Naive thymus-derived CD8-positive, alpha-beta T cell (primary cell): Measurements from ENCODE around the gene ROPN1L. TPM values are rescaled to one million over a fixed set of nuclear protein-coding genes. Genes with fewer than 3 reads are reported as not detected.

Source experiments
- ATAC-seq, 2 donors: fragments of 150-1000 bp; cut with Tn5 transposase in 1 of 2; sonication (Bioruptor Pico), chemical (Tn5 transposase) in 1 of 2; 1 replicate in 1 of 2; 2 replicates in 1 of 2; pipeline ENCODE4 v1.10.0; 2021; ENCODE audit warnings: mild to moderate bottlenecking in 2 of 2, moderate library complexity in 2 of 2
- POLR2A ChIA-PET: fragments of 350-600 bp; sonication (Branson Sonifier 250); formaldehyde crosslinking; loops from one replicate; lab custom pipeline; 2021; ENCODE audit warnings: antibody characterized with exemption; lab: Charles Lee
- DNase-seq, 10 donors: peaks; one replicate each; pipeline versions ENCODE4 v3.0.0 to v3.0.0-alpha.2; 2020 to 2022
- H3K27ac Mint-ChIP-seq, 10 donors: one replicate each; pipeline ENCODE4 v1.8.0; 2020 to 2022; ENCODE audit warnings: mild to moderate bottlenecking in 10 of 10, mixed read lengths in 10 of 10, moderate library complexity in 4 of 10, inconsistent platforms in 1 of 10
- H3K27me3 Mint-ChIP-seq, 5 donors: one replicate each; pipeline ENCODE4 v1.8.0; 2021 to 2022; ENCODE audit warnings: mixed read lengths in 5 of 5
- H3K36me3 Mint-ChIP-seq, 3 donors: one replicate each; pipeline ENCODE4 v1.8.0; 2020 to 2022; ENCODE audit warnings: mixed read lengths in 3 of 3, mild to moderate bottlenecking in 2 of 3, inconsistent platforms in 1 of 3
- H3K4me1 Mint-ChIP-seq, 4 donors: one replicate each; pipeline ENCODE4 v1.8.0; 2021 to 2022; ENCODE audit warnings: mixed read lengths in 4 of 4
- H3K4me3 Mint-ChIP-seq, 10 donors: one replicate each; pipeline ENCODE4 v1.8.0; 2020 to 2022; ENCODE audit warnings: mild to moderate bottlenecking in 10 of 10, mixed read lengths in 10 of 10, moderate library complexity in 6 of 10, inconsistent platforms in 1 of 10
- H3K9me3 Mint-ChIP-seq, 9 donors: one replicate each; pipeline ENCODE4 v1.8.0; 2020 to 2022; ENCODE audit warnings: mixed read lengths in 9 of 9, mild to moderate bottlenecking in 3 of 9, inconsistent platforms in 1 of 9, moderate library complexity in 1 of 9
- polyA plus RNA-seq, 3 donors: library from polyadenylated mRNA; unstranded; fragments of 300-500 nt; fragmentation: Illumina TruSeq; gene quantifications; one replicate each; pipeline ENCODE4 v1.2.3, GENCODE V29; 2021
- total RNA-seq, 8 experiments: library from RNA in 2 of 8; stranded (reverse) in 2 of 8; gene quantifications; one replicate each; pipeline ENCODE4 v1.2.3 and lab custom pipeline; 2021 to 2026

Gene ROPN1L
- total and polyA plus RNA-seq, 5 experiments from 2014 or later, result 0.57 to 1.7 (median 1.3) TPM; not detected in 1

DNA sequence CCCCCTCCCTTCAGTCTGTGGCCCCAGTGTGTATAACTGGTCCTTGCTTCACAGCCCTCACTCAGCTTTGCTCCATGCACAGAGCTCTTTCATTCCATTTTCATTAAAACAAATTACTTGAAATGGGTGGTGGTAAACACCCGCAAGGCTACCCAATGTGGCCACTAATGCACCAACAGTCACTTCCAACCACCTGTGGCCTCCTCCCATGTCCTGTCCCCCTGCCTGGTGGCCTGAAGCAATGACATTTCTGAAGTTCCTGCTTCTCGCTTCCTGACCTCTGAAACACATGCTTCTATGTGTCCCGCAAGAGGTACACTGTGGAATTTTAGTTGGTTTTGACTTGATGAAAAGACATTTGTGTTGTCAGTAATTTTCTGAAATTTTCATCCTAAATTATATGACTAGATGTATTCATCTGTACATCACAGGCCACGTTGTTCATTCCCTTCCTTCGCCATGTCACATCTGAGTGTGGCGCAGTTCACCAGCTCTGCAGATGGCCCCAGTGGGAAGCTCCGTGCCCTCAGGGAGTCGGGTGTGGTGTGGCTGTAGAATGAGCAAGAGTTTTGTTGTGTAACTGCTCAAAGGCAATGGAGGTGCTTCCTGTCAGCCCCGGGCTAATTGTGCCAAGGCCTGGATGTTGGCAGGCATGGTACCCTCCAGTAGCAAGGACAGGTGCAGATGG, 9.6 kb downstream of the ROPN1L start:
- POLR2A ChIA-PET, result no interaction called here
- no peaks in the 10 kb centered on the region for H3K27me3 Mint-ChIP-seq
- peaks cover 8 to 30% (median 23%) of the 10 kb centered on the region in 4 donors for H3K4me1 Mint-ChIP-seq
- H3K9me3 Mint-ChIP-seq, result no peaks in the 10 kb centered on the region
- no peak overlapping the region for H3K4me3 Mint-ChIP-seq
- no peaks in the 10 kb centered on the region for H3K36me3 Mint-ChIP-seq
- no peak for ATAC-seq
- peak overlapping the region in 4 of 10 donors; percentile 48 to 82 (median 56) for H3K27ac Mint-ChIP-seq
- DNase-seq, result peak in 1 of 10 donors; percentile 38

DNA sequence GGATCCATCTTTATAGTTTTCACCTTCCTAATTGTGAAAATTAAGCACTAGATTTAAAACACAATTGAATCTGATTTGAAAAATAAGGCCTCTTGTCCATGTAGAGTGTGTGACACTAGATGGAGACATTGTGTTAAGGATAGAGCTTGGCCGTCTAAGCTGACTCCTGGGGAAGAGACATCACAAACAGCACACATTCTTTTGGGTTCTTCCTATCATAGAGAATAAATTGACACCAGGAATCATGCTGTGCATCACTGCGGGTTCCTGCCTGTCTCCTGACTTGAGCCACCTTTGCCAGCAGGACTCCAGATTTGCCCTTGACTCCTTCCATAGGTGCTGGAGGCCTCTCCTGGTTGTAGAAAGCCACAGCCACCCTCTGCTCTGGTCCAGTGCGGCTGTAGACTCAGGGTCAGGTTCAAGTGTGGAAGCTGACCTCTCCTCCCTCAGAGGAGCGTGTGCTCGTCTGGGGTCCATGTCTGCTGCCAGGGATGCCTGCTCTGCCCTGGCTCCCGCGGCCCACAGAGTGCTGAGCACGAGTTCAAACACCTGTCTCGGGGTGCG, 11.2 kb downstream of the ROPN1L start:
- Mint-ChIP-seq H3K27me3 (no peaks in the 10 kb centered on the region), H3K27ac (peak overlapping the region in 1 of 10 donors; percentile 69), H3K36me3 (no peaks in the 10 kb centered on the region), H3K9me3 (no peaks in the 10 kb centered on the region), H3K4me1 (peaks cover 4 to 17% (median 12%) of the 10 kb centered on the region in 4 donors), H3K4me3 (no peak overlapping the region)
- DNase-seq (peak in 7 of 10 donors; percentile 9 to 57 (median 32)), ATAC-seq (peak; percentile 58 to 66)
- POLR2A ChIA-PET, result no interaction called here

DNA sequence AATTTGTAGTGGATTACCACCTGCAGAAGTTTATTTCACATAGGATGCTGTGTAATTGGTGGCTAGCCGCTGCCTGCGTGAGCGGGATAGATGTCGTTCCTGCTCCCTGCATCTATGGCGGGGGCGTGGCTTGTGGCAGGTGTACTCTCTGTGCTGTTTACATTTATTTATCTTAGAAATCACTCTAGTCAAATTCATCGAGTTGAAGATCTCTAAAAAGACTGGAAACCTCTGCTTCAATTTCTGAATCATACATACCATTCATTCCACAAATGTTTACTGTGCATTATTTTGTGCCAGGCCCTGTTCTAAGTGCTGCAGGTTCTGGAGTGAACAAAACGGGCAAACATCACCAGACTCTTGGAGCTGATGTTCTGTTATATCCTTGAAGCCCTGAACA, 11.9 kb downstream of the ROPN1L start:
- DNase-seq (no peak), ATAC-seq (no peak)
- POLR2A ChIA-PET, result no interaction called here
- H3K27me3 Mint-ChIP-seq, result no peaks in the 10 kb centered on the region
- H3K36me3 Mint-ChIP-seq, result no peaks in the 10 kb centered on the region
- peaks cover 2 to 21% (median 6%) of the 10 kb centered on the region in 4 donors for H3K4me1 Mint-ChIP-seq
- no peaks in the 10 kb centered on the region for H3K9me3 Mint-ChIP-seq
- H3K4me3 Mint-ChIP-seq, result no peak overlapping the region
- H3K27ac Mint-ChIP-seq, result peak overlapping the region in 1 of 10 donors; percentile 32

DNA sequence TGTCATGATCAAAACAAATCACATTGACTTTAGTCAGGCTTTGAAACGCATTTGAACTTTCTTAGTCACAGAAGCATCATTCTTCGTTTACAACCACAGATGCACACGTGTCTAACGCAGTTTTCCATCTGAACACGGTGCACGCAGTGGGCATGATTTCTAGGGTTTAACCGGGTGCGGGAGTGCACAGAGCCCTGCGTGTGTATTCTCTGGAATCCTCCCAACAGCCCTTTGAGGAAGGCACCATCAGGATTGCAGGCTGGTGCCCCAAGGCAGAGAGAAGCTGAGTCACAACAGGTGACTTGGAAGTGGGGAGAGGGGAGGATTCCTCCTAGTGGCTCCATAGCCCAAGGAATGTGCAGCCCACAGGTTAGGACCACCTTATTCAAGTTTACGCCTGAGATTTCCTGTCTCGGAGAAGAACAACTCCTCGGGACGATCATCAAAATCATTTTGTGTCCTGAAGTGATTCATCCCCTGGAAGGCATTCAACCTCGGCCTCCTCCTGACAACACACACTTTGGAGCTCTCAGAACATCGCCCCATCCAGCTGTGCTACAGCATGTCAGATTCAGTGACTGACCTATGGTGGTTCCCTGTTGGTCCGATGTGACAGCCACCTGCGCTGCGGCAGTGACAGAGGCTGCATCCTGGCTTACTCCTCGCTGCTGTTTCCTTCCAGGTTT, 13.1 kb downstream of the ROPN1L start:
- no peak for ATAC-seq
- Mint-ChIP-seq H3K36me3 (no peaks in the 10 kb centered on the region), H3K9me3 (no peaks in the 10 kb centered on the region), H3K4me3 (no peak overlapping the region), H3K27me3 (no peaks in the 10 kb centered on the region), H3K4me1 (peaks cover 2 to 21% (median 5%) of the 10 kb centered on the region in 4 donors), H3K27ac (no peak overlapping the region)
- DNase-seq, result peak in 1 of 10 donors; percentile 11
- POLR2A ChIA-PET, result interaction anchor here (0.9 to 1.2 kb wide), 2 partner anchors 101 to 173 kb away, joined by 3 read pairs; partner anchors contain the start of gene MARCHF6

DNA sequence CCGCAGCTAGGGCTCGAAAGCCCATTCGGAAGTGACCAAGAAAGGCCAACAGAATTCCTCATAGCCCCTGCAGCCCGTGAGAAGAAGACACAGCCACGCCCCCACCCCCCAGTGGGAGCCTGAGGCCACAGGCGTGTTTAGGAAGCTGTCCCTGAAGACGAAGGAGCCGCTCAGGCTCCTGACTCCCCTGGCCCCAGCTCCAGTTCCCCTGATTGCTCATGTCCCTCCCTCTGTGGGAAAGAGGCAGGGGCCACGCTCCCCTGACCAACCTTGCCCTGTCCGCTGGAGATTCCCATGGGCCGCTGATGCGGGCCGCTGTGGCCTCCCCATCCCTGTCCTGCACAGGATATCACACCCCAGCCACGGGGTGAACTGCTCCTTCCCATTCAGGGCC, 13.6 kb downstream of the ROPN1L start:
- peak in 1 of 10 donors; percentile 35 for DNase-seq
- POLR2A ChIA-PET, result interaction anchor here (0.9 to 1.2 kb wide), 2 partner anchors 102 to 172 kb away, joined by 3 read pairs; partner anchors contain the start of gene MARCHF6
- H3K36me3 Mint-ChIP-seq, result no peaks in the 10 kb centered on the region
- no peak for ATAC-seq
- peaks cover 2 to 21% (median 5%) of the 10 kb centered on the region in 4 donors for H3K4me1 Mint-ChIP-seq
- no peak overlapping the region for H3K4me3 Mint-ChIP-seq
- no peaks in the 10 kb centered on the region for H3K27me3 Mint-ChIP-seq
- H3K9me3 Mint-ChIP-seq, result no peaks in the 10 kb centered on the region
- peak overlapping the region in 1 of 10 donors; percentile 86 for H3K27ac Mint-ChIP-seq

DNA sequence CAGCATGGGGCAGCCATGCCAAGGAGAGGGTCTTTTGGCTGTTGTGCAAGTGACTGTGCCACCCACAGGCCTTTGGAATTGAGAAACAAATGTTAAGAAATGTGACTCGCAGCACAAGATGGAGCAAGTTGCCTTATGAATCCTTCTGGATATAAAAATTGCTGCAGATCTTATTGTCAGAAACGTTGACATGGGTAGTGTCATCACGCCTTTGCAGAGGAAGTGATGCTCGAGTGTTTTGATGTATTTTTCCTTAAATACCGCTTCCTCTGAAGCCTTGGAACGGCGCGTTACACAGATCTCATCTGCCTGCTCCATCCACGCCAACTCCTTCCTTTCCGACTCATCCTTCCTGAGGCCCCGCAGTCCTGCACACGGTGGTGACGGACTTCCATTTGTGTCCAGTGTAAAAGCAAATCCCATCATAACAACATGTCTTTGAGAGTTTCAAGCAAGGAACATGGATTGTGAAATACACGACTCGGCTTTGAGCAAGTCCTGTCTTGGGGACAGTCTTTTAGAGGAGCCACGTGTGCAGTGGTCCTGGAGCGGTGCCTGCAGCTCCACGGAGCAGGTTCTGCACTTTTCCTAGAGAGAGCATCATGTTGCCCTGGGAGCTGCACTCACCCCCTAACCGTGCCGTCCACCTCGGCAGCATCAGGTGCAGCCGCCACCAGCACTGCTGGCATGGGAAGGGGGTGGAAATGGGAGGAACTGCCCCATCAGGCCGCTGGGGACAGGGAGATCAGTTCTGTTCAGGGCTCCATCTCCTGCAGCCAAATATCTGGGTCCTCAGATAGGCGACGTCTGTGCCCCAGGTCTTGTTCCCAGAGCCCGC, 15.1 kb downstream of the ROPN1L start:
- H3K9me3 Mint-ChIP-seq, result no peaks in the 10 kb centered on the region
- no peak for ATAC-seq
- no peak for DNase-seq
- POLR2A ChIA-PET, result no interaction called here
- peaks cover 0 to 14% (median 2%) of the 10 kb centered on the region in 4 donors for H3K4me1 Mint-ChIP-seq
- no peaks in the 10 kb centered on the region for H3K27me3 Mint-ChIP-seq
- H3K4me3 Mint-ChIP-seq, result no peak overlapping the region
- peak overlapping the region in 1 of 10 donors; percentile 2 for H3K27ac Mint-ChIP-seq
- no peaks in the 10 kb centered on the region for H3K36me3 Mint-ChIP-seq

DNA sequence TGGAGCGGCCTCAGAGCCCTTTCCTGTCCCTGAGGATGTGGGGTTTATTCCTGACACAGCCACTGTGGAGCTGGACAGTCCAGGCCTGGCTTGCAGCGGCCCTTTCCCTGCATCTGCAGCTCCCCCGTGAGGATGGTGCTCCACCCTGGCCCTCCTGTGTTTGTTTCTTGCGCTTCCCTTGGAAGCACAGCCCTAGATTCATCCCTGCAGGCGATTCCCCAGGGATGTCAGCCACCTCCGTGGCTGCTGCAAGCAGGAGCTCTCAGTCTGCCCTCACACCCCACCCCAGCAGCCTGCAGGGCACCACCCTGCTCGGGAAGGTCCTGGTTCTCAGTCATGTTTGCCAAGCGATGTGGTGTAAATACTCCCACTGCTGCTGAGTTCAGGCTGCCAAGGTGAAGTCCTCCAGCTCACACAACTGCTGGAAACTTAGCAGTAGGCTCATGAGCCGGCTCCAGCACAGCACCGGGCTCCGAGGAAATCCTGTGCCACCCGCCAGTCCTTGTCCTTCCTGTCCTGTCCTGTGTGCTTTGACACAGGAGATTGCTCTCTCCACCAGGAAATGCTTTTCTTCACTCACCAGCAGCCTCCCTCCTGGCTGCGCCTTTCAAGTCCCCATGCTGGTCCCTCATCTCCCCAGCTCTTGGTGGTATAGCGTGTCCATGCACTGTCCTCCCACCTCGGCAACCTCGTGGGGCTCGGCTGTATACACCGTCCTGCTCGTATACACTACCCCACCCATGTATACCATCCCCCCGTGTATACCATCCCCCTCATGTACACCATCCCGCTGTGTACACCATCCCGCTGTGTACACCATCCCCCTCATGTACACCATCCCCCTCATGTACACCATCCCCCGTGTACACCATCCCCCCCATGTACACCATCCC, 16.2 kb downstream of the ROPN1L start:
- Mint-ChIP-seq H3K9me3 (no peaks in the 10 kb centered on the region), H3K27me3 (no peaks in the 10 kb centered on the region), H3K27ac (no peak overlapping the region), H3K36me3 (no peaks in the 10 kb centered on the region), H3K4me3 (no peak overlapping the region), H3K4me1 (peaks cover 0 to 8% (median under 1%) of the 10 kb centered on the region in 4 donors)
- no peak for ATAC-seq
- POLR2A ChIA-PET, result no interaction called here
- DNase-seq, result no peak

DNA sequence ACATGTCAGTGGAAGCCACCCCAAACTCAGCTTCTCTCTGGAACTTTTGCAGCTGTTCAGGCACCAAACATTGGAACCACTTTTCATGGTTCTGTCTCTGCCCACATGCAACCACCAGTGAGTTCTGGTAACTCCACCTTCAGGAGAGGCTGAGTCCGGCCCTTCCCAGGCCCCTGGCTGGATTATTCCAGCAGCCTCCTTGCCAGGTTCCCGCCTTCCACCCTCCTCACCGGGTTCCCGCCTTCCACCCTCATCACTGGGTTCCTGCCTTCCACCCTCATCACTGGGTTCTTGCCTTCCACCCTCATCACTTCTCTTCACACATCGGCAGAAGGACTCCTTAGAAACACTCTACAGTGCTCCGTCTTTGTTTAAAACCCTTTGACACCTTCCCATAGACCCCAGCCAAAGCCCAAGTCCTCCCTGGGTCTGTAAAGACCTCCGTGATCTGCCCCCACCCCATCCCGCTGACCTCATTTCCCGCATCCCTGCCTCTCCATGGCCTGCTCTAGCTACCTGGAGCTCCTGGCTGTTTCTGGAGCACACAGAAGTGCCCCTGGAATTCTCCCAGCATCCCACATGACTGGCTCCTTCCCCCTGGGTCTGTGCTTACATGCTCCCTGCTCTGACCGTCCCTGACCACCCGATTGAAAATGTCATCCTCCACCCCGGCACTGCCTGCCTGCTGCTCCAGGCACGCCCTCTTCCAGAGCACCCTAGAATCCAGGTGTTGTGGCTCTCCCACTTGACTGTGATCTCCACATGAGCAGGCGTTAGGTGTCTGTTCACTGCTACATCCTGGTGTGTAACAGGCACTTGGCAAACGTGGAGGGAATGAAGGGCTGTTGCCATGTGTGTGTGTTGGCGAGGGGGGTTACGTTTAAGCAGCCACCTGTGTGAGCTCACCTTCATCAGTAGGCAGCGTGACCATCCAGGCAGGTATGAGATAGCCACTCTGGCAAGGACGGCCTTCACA, 17.7 kb downstream of the ROPN1L start:
- Mint-ChIP-seq H3K4me3 (no peak overlapping the region), H3K27me3 (peaks cover 0 to 13% (median 2%) of the 10 kb centered on the region in 5 donors), H3K4me1 (peaks cover 0 to 6% (median 1%) of the 10 kb centered on the region in 4 donors), H3K9me3 (no peaks in the 10 kb centered on the region), H3K36me3 (no peaks in the 10 kb centered on the region), H3K27ac (peak overlapping the region in 2 of 10 donors; percentile 31 to 71)
- POLR2A ChIA-PET, result no interaction called here
- no peak for DNase-seq
- no peak for ATAC-seq

DNA sequence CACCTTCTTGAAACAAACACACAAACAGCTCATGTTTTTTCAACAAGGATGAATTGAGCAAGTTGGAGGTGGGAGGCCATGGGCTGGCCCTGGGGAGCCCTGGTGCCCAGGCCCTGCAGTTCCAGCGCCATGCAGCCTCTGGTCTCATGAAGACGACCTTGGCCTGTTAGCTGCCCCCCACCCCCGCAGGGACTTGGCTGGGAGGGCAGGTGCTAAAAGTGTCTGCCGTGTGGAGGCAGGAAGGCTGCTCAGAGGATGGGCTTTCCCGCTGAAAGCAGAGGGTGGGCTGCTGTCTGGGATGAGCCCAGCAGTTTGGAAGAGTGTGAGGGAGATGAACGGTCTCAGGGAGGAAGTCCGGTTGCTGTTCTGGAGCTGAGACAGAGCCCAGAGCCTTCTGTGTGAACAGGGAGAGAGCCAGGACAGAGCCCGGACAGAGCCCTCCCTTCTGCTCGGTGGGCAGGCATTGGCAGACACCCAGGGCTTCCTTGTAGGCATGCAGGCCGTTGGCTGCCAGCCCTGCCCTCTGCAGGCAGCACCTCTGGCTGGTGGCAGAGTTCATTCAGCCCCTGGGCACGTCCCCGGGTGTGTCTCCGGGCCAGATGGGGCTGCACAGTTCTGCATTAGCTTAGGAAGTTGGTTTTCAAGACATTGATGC, 18.7 kb downstream of the ROPN1L start:
- peak overlapping the region in 1 of 10 donors; percentile 31 for H3K27ac Mint-ChIP-seq
- H3K36me3 Mint-ChIP-seq, result no peaks in the 10 kb centered on the region
- ATAC-seq (no peak), DNase-seq (no peak)
- H3K27me3 Mint-ChIP-seq, result peaks cover 0 to 15% (median 2%) of the 10 kb centered on the region in 5 donors
- POLR2A ChIA-PET, result no interaction called here
- no peaks in the 10 kb centered on the region for H3K9me3 Mint-ChIP-seq
- H3K4me3 Mint-ChIP-seq, result no peak overlapping the region
- H3K4me1 Mint-ChIP-seq, result peaks cover 0 to 6% (median 1%) of the 10 kb centered on the region in 4 donors

DNA sequence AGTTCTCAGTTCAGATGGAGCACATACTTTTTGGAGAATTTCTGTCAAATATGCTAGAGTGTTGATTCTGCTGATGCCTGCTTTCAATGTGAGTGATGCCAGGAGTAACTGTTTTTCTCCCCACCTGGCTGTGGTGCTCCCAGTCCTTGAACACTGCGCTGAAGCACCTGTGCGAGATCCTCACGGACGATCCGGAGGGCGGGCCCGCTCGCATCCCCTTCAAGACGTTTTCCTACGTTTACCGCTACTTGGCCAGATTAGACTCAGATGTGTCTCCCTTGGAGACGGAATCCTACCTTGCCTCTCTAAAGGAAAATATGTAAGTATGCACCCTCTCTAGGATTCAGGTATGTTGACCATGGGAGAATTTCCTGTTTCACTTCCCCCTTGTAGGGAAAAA, 19.4 kb downstream of the ROPN1L start:
- Mint-ChIP-seq H3K9me3 (no peaks in the 10 kb centered on the region), H3K27me3 (peaks cover 1 to 15% (median 5%) of the 10 kb centered on the region in 5 donors), H3K36me3 (no peaks in the 10 kb centered on the region), H3K27ac (peak overlapping the region in 2 of 10 donors; percentile 35 to 53), H3K4me3 (no peak overlapping the region), H3K4me1 (peaks cover 0 to 6% (median 1%) of the 10 kb centered on the region in 4 donors)
- ATAC-seq (no peak), DNase-seq (no peak)
- POLR2A ChIA-PET, result no interaction called here
